Renal cortical epithelial cell (primary cell): Measurements from ENCODE around the gene XYLB. TPM values are rescaled to one million over a fixed set of nuclear protein-coding genes. Genes with fewer than 3 reads are reported as not detected.

ENCODE experiments used
- DNase-seq: peaks from one replicate; pipeline ENCODE4 v3.0.0-alpha.2; 2011; ENCODE audit warnings: low read depth
- total RNA-seq: library from RNA; depleted of rRNA; stranded (reverse); fragments of >200 nt; gene quantifications from 2 replicates; pipeline ENCODE4 v1.2.3, GENCODE V29; 2014

The XYLB gene
- total RNA-seq, 1 donor from 2014 or later, result 1.0 TPM

DNA sequence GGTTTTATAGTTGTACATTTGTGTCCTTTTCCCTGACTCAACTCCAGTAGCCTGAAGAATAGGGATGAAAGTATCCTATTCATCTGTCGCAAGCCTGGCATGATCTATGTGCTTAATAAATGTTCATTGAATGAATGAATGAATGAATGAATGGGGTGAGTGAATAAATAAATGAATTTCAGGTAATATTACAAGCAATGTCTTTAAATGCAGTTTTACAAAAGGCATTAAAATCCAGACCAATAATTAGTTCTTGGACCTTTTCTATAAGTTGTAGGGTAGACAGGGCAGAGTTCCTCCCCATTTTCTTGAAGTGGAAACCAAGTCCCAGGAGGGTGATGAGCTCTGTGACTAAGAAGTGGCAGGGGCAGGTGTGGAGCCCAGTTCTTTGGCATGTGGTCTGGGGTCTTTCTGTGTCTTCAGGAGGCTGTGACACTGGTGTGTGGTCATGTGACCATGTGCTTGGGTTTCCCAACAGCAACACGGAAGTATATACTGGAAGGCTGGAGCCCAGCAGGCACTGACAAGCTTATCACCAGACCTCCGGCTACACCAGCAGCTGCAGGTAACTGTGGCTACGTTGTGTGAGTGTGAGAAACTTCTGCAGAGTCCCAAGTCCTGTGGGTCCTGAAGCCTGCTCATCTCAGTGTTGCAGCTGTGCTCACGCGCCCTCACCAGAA lies 18.3 kb downstream of the XYLB start:
- no peak for DNase-seq

- no peak for DNase-seq
Observed at GRCh38 chr3:38365469-38366062, 19.0 kb downstream of the XYLB start.

GRCh38 chr3:38366082-38366481 lies 19.5 kb downstream of the XYLB start:
- DNase-seq, result no peak

DNA sequence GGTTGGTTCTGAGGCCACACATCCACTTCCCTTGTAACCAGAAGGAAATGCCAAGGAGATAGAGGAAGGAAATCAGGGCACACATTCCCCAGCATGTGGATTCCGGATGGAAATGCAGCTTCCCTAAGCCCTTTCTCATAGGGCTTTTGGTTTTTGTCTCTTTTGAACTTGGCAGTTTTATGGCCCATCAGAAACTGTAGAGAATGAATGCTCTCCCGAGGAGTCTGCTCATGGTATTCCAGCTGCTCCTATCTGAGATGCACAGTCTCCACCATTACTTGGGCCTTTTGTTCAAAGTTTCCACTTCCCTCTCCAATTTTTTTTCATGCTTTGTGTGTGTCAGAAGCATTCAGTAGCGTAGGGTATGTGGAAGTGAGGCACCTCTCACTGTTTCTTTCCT lies 21.2 kb downstream of the XYLB start:
- DNase-seq, result no peak

GRCh38 chr3:38368238-38368637 lies 21.7 kb downstream of the XYLB start:
- no peak for DNase-seq

DNA sequence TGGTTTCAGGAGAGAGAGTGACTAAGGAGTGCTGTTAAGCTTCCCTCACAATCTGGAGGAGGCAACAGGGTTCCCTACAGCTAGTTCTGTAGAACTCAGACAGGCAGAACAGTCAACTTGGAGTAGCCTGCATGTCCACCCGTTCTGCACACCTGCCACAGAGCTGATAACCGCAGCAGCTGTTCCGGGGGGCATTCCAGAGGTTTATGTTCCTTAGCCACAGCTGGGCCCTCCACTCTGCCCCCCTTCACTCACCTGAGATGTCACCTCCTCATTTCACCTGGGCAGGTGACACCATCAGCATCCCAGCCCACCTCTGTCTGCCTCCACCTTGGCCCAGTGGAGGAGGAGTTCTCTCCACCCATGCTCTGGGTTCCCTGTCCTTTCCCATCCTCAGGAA lies 22.6 kb downstream of the XYLB start:
- DNase-seq, result no peak

DNA sequence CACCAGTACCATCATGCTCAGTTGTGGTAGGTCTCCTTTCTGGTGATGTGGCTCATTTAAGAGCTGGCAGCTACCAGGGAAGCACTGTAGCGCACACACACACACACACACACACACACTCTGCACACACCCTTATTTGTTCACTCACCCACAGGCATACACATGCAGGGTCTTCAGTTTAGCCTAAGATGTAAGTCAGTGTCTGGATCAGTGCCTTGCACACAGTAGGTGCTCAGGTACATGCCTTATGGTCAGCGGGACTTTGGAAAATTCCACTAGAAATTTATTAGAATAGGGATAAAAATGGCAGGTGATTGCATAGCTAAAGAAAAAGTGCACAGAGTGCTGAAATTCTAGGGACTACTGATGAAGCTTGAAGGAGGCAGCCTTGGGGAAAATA lies 23.6 kb downstream of the XYLB start:
- no peak for DNase-seq

- no peak for DNase-seq
Observed at GRCh38 chr3:38370861-38371260, 24.3 kb downstream of the XYLB start.

DNA sequence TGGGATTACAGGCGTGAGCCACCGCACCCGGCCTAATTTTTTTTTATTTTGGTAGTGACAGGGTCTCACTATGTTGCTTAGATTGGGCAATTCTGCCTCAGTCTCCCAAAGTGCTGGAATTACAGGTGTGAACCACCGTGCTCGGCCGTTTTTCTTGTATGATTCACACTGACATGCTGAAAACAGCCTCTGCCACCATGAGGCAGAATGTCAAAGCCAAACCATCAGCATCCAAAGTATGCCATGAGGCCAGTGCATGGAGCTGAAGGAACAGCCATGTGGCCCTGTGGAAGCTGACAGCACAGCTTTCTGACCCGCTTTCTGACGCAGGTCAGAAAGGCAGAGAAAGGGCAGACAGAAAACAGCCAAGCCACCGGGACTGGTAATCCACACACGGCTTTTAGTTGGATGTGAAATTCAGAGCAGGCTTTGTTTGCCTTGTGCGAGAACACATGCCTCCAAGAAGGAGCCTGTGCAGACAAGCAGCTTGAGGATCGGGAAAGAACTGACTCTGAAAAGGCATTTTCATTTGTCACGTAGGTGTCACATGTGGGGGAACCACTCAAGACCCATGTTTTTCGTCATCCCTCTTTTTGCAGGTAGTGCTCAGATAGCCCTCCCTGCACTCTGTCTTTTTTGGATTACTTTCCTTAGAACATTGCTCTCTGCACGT lies 25.1 kb downstream of the XYLB start:
- no peak for DNase-seq

GRCh38 chr3:38372214-38372601 lies 25.6 kb downstream of the XYLB start:
- DNase-seq, result no peak

- no peak for DNase-seq
Observed at GRCh38 chr3:38374221-38374620, 27.6 kb downstream of the XYLB start.

GRCh38 chr3:38375072-38375471 lies 28.5 kb downstream of the XYLB start:
- no peak for DNase-seq

GRCh38 chr3:38375488-38376097 lies 29.0 kb downstream of the XYLB start:
- no peak for DNase-seq

GRCh38 chr3:38376098-38376816 lies 29.7 kb downstream of the XYLB start:
- no peak for DNase-seq

GRCh38 chr3:38379201-38379770 lies 32.7 kb downstream of the XYLB start:
- no peak for DNase-seq

DNA sequence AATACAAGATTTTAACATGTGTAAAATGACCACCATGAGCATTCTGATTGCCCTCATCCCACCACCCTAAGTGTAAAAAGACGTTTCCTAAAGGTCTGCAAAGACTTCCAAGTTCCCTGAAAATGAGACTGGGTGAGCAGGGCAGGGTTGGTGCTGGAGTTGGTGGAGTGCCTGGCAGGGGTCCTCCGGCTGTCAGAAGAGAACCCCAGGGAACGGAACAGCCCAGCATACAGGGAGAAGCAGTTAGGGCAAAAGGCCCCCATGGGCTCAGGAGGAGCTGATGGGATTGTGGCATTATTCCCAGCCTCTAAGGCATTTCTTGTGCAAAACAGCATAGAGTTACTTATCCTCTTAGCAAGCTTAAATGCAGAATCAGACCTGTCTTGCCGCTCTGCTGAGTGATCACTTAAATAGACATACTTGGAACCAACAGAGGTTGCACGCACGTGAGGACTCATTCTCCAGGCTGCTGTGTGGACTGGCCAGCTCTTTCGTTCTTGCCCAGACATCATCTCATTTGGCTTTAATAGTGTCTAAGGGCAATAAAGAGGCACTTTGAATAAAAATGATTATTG lies 36.0 kb downstream of the XYLB start:
- no peak for DNase-seq

DNA sequence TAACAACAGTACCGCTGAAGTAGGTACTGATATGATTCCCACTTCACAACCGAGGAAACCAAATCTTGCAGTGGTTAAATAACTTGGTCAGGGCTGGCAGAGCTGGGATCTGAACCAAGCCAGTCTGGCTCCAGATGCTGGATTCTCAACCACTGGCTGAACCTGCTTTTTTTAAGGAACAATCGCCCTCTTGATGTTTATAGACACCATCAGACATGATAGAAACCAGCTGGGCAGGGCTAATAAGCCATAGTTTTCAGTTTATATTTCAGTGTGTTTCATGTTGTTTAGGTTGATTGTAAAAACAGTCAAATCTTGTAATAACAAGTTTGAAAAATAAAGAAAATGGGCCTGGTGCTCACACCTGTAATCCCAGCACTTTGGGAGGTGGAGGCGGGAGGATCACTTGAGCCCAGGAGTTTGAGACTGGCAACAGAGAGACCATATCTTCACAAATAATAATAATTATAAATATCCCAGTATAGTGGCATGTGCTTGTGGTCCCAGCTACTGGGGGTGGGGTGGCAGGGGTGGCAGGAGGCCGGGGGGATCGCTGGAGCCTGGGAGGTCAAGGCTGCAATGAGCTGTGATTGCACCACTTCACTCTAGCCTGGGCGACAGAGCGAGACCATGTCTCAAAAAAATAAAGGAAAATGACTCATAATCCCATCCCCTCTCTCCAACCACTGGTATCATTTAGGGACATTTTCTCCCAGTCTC lies 36.7 kb downstream of the XYLB start:
- DNase-seq, result peak; percentile 43

- DNase-seq, result no peak
Observed at GRCh38 chr3:38386992-38387750, 40.6 kb downstream of the XYLB start.

- no peak for DNase-seq
Observed at GRCh38 chr3:38387862-38388261, 41.3 kb downstream of the XYLB start.

GRCh38 chr3:38392604-38393163 lies 46.1 kb downstream of the XYLB start:
- DNase-seq, result no peak
